Measurements from ENCODE around the gene TMEM163. TPM values are rescaled to one million over a fixed set of nuclear protein-coding genes. Genes with fewer than 3 reads are reported as not detected.

The TMEM163 gene
- total RNA-seq, 1 donor: not detected

- DNase-seq (ENCODE audit: insufficient read length, low spot score, missing footprints): no peak
- Histone ChIP-seq H4K20me1 (ENCODE audit: insufficient read depth, low read length) (no peaks in the 10 kb centered on the region), H2AFZ (ENCODE audit: low read length) (no peak overlapping the region), H3K79me2 (ENCODE audit: insufficient read depth, low read length) (no peaks in the 10 kb centered on the region), H3K27ac (ENCODE audit: low read depth, low read length) (no peak overlapping the region), H3K9me3 (ENCODE audit: low read depth, low read length) (no peaks in the 10 kb centered on the region), H3K36me3 (ENCODE audit: insufficient read depth, low read length) (peaks cover 2% of the 10 kb centered on the region), H3K4me1 (ENCODE audit: insufficient read depth, low read length) (no peaks in the 10 kb centered on the region), H3K27me3 (ENCODE audit: insufficient read depth, low read length) (no peaks in the 10 kb centered on the region), H3K4me2 (ENCODE audit: insufficient read depth, low read length) (no peak overlapping the region), H3K4me3 (ENCODE audit: insufficient read depth, low read length) (no peak overlapping the region)
- TF ChIP-seq CTCF (IDR thresholded peaks at IDR 0.05; ENCODE audit: extremely low read depth, low read depth, low read length): no peak
Observed at GRCh38 chr2:134453476-134453875, 265.3 kb downstream of the TMEM163 start.

- H3K27ac ChIP-seq (ENCODE audit: low read depth, low read length): no peak overlapping the region
- no peak for DNase-seq (ENCODE audit: insufficient read length, low spot score, missing footprints)
- no peaks in the 10 kb centered on the region for H3K9me3 ChIP-seq (ENCODE audit: low read depth, low read length)
- TF ChIP-seq CTCF (IDR thresholded peaks at IDR 0.05; ENCODE audit: extremely low read depth, low read depth, low read length): no peak
- peaks cover 2% of the 10 kb centered on the region for H3K36me3 ChIP-seq (ENCODE audit: insufficient read depth, low read length)
- H3K79me2 ChIP-seq (ENCODE audit: insufficient read depth, low read length): no peaks in the 10 kb centered on the region
- no peaks in the 10 kb centered on the region for H3K27me3 ChIP-seq (ENCODE audit: insufficient read depth, low read length)
- H3K4me1 ChIP-seq (ENCODE audit: insufficient read depth, low read length): no peaks in the 10 kb centered on the region
- no peak overlapping the region for H2AFZ ChIP-seq (ENCODE audit: low read length)
- H3K4me3 ChIP-seq (ENCODE audit: insufficient read depth, low read length): no peak overlapping the region
- no peaks in the 10 kb centered on the region for H4K20me1 ChIP-seq (ENCODE audit: insufficient read depth, low read length)
- no peak overlapping the region for H3K4me2 ChIP-seq (ENCODE audit: insufficient read depth, low read length)
Observed at GRCh38 chr2:134452042-134452733, 266.6 kb downstream of the TMEM163 start.

- H3K9me3 ChIP-seq (ENCODE audit: low read depth, low read length): no peaks in the 10 kb centered on the region
- peaks cover 2% of the 10 kb centered on the region for H3K36me3 ChIP-seq (ENCODE audit: insufficient read depth, low read length)
- H3K4me3 ChIP-seq (ENCODE audit: insufficient read depth, low read length): no peak overlapping the region
- H3K4me1 ChIP-seq (ENCODE audit: insufficient read depth, low read length): peaks cover 6% of the 10 kb centered on the region
- no peak for DNase-seq (ENCODE audit: insufficient read length, low spot score, missing footprints)
- H3K27me3 ChIP-seq (ENCODE audit: insufficient read depth, low read length): no peaks in the 10 kb centered on the region
- H4K20me1 ChIP-seq (ENCODE audit: insufficient read depth, low read length): no peaks in the 10 kb centered on the region
- H2AFZ ChIP-seq (ENCODE audit: low read length): no peak overlapping the region
- no peak overlapping the region for H3K4me2 ChIP-seq (ENCODE audit: insufficient read depth, low read length)
- no peak overlapping the region for H3K27ac ChIP-seq (ENCODE audit: low read depth, low read length)
- H3K79me2 ChIP-seq (ENCODE audit: insufficient read depth, low read length): no peaks in the 10 kb centered on the region
- TF ChIP-seq CTCF (IDR thresholded peaks at IDR 0.05; ENCODE audit: extremely low read depth, low read depth, low read length): no peak
Observed at GRCh38 chr2:134451347-134451630, 267.5 kb downstream of the TMEM163 start.

GRCh38 chr2:134449751-134450513 lies 268.9 kb downstream of the TMEM163 start:
- H3K9me3 ChIP-seq (ENCODE audit: low read depth, low read length): no peaks in the 10 kb centered on the region
- H3K79me2 ChIP-seq (ENCODE audit: insufficient read depth, low read length): no peaks in the 10 kb centered on the region
- H3K4me2 ChIP-seq (ENCODE audit: insufficient read depth, low read length): no peak overlapping the region
- peaks cover 2% of the 10 kb centered on the region for H3K36me3 ChIP-seq (ENCODE audit: insufficient read depth, low read length)
- H3K27ac ChIP-seq (ENCODE audit: low read depth, low read length): no peak overlapping the region
- TF ChIP-seq CTCF (IDR thresholded peaks at IDR 0.05; ENCODE audit: extremely low read depth, low read depth, low read length): no peak
- DNase-seq (ENCODE audit: insufficient read length, low spot score, missing footprints): no peak
- H4K20me1 ChIP-seq (ENCODE audit: insufficient read depth, low read length): no peaks in the 10 kb centered on the region
- no peak overlapping the region for H2AFZ ChIP-seq (ENCODE audit: low read length)
- peaks cover 13% of the 10 kb centered on the region for H3K4me1 ChIP-seq (ENCODE audit: insufficient read depth, low read length)
- no peaks in the 10 kb centered on the region for H3K27me3 ChIP-seq (ENCODE audit: insufficient read depth, low read length)
- H3K4me3 ChIP-seq (ENCODE audit: insufficient read depth, low read length): no peak overlapping the region

Data from osteoblast (primary cell).